GM18909 (cell line): ENCODE results near the gene EHD4.

Experiments
- ATAC-seq: cut with Tn5 transposase; IDR thresholded peaks from one replicate; pipeline ENCODE4 v1.9.1; 2021; ENCODE audit warnings: mild to moderate bottlenecking; ENCODE audit not compliant: unreplicated experiment, poor library complexity

EHD4 gene

DNA sequence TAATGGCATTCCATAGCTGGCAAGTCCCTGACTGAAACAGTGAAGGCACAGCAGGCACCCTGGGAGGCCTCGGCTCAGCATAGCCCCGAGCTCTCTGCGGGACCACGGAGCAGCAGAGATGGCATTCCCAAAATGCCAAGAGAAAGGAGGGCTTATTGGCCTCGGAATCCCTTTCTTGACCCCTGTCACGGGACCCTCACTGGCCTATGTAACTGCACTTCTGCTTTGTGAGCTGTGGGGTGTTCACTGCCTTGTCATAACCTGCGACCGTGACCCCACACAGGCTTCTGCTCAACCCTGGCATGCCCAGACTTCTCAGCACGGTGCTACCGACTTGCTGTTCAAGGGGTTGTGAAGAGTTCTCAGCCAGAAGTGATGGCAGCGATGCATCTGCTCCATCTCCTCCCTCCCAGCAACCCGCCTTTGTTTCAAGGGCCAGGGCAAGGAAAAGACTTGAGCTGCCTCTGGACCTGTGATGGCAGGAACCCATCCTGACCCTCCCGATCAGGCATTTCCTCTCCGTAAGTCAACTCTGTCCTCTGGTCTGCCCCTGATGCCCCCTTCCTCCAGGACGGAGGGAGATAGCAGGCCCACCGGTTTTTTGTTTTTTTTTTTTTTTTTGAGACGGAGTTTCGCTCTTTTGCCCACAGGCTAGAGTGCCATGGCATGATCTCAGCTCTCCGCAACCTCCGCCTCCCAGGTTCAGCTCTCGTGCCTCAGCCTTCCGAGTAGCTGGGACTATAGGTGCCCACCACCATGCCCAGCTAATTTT lies 30.5 kb downstream of the EHD4 start:
- ATAC-seq: no peak

GRCh38 chr15:41940441-41940857 lies 31.9 kb downstream of the EHD4 start:
- ATAC-seq: no peak

DNA sequence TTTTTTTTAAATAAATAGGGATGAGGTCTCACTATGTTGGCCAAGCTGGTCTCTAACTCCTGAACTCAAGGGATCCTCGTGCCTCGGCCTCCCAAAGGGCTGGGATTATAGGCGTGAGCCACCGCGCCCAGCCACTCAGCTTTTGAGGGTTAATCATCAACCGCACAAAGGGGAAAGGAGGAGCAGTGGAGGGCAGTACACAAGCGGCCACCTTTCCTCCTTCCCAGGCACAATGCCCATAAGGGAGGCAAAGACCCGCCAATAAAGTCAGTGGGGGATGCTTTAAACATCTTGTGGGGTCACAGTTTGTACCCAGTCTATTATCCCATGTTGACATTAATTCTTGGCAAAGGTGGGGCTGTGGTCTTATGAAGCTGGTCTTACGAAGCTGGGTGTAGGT lies 32.4 kb downstream of the EHD4 start:
- no peak for ATAC-seq

DNA sequence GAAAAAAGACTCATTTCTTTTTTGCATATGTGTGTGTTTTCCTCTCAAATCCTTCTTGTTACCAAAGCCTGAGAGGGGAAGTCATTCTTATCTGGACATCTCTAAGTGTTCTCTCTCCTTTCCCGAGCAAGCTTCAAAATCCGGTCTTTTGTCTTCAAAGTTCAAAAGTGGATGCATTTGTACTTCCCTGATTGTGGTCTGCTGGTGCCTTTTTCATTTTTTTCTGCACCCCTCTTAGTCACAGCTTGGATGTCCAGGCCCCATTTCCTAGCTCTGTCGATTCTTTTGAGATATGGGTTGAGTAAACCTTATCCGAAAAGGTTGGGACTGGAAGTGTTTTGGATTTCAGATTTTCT lies 34.8 kb downstream of the EHD4 start:
- no peak for ATAC-seq

- ATAC-seq: no peak
Observed at GRCh38 chr15:41936649-41937567, 35.4 kb downstream of the EHD4 start.

DNA sequence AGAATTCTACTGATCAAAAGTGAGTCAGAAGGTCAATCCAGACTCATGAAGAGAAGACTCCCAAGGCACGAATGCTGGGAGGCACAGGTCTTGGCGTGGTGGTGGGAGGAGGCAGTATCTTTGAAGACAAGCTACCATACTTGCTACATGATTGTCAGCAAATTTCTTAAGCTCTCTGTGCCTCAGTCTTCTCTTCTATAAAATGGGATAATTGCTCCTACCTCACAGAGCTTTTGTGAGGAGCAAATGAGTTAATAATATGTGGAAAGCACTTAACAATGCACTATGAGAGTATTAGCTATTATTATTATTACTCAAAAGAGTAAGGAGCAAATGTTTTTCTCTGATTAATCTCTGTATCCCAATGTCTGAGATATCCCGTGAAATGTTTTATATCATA lies 36.2 kb downstream of the EHD4 start:
- ATAC-seq: peak; percentile 10

DNA sequence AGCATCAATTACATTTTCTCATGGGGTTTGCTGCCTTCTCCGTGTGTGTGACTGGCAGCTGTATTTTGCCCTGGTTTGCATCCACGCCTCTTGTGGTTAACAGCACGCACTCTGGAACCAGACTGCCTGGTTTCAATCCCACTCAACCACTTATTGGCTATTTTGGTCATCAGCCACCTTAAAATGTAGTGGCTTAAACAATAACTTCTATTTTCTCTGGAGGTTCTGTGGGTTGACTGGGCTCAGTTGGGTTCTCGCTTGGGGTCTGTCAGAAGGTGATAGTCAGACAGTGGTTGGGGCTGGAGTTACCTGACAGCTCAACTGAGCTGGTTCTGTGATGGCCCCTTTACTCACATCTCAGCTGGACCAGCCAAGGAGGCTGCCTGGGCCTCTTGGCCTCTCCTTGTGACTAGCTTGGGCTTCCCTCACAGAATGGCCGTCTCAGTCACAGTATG lies 36.8 kb downstream of the EHD4 start:
- ATAC-seq: peak; percentile 38

- no peak for ATAC-seq
Observed at GRCh38 chr15:41934843-41935242, 37.5 kb downstream of the EHD4 start.

DNA sequence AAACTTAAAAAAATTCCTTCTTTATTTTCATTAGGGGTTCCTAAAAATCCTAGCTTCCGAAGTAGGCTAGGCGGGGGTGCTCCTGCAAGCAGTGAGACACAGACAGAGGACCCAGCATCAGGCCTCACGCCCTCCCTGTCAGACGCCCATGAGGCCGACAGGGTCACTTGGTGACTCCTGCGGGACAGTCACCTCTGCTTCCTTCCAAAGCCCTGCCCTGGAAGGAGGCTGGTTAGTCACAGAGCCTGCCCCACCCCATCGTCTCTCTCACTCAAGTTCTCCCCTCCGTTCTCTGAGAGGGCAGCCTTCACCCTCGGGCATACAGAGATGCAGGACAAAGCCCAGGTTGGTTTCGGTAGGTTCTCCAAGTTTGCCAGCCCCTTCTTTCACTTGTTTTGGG lies 38.6 kb downstream of the EHD4 start:
- no peak for ATAC-seq

GRCh38 chr15:41933326-41933725 lies 39.0 kb downstream of the EHD4 start:
- ATAC-seq: no peak

DNA sequence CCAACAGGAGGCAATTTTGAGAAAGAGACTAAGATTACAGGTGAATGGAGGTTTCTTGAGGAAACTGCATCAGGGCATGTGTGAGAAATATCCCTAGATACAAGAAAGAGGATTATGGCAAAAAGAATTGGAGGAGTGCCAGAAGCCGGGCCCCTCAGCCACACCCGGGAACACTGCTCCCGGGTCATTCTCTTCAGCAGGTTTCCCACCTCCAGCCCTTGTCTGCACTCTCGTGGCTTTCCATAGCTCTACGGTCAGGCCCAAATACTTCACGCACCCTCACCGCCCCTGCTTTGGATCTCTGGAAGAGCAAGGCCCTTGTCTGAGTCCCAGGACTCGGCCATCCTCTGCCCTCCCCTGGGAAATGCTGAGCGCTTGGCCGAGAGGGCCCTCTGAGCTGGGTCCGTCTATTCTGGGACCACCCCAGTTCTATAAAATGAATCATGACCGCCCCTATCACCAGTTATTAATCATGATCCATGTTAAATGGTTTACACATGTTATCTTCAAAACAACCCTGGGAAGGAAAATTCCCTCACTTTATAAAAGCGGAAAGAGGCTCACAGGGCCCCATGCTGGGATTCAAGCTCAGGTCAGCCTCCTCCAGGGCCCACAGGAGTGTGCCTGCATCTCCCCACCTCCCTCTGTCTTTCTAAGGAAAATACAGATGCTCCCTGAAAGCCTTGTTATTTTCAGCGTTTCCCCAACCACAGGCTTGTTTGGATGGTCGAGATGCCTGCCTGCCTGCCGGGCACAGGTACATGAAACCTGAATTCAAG lies 39.7 kb downstream of the EHD4 start:
- no peak for ATAC-seq

DNA sequence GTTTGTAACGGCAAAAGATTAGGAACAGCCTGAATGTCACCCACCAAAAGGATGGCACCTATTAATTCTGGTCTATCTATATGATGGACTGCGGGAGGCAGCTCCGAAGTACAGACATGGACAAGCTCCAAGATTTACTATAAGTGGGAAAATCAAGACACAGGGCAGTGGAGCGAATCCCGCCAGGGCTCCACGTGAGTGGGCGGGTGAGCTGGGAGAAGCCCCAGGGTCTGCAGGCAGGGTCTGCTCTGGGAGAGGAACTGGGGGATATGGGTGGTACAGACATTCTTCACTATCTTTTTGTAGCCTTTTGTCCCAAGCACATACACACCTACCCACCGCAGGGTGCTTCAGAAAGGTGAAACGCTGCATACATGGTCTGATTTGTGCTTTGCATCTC lies 40.3 kb downstream of the EHD4 start:
- no peak for ATAC-seq

GRCh38 chr15:41930867-41931222 lies 41.5 kb downstream of the EHD4 start:
- no peak for ATAC-seq

DNA sequence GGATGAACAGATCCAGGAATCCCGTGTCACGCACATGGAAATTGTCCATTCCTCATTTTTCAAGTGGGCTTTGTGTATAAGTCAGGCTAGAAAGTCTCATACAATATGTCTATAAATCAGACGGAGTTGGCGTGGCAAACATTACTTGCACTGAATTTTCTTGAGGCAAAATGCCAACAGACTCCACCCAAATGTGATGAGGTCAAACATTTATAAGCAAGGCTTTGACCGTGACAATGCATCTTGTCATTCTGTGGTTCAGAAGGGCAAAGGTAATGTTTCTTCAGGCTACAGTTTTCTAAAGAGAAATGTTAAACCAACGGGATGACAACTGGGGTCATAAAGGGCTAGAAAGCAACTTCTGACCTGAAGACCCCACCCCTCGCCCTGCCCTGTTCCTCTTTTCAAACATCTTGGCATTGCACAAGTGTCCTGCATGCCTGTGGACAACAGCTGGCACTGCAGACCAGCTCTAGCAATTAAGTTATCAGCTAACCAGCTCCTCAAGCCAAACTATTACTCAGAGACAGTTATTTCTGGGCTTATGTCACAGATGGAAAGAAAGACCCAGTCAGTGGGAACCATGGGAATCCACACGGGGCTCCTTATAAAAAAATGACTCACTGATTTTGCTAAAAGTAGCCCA lies 42.0 kb downstream of the EHD4 start:
- no peak for ATAC-seq

DNA sequence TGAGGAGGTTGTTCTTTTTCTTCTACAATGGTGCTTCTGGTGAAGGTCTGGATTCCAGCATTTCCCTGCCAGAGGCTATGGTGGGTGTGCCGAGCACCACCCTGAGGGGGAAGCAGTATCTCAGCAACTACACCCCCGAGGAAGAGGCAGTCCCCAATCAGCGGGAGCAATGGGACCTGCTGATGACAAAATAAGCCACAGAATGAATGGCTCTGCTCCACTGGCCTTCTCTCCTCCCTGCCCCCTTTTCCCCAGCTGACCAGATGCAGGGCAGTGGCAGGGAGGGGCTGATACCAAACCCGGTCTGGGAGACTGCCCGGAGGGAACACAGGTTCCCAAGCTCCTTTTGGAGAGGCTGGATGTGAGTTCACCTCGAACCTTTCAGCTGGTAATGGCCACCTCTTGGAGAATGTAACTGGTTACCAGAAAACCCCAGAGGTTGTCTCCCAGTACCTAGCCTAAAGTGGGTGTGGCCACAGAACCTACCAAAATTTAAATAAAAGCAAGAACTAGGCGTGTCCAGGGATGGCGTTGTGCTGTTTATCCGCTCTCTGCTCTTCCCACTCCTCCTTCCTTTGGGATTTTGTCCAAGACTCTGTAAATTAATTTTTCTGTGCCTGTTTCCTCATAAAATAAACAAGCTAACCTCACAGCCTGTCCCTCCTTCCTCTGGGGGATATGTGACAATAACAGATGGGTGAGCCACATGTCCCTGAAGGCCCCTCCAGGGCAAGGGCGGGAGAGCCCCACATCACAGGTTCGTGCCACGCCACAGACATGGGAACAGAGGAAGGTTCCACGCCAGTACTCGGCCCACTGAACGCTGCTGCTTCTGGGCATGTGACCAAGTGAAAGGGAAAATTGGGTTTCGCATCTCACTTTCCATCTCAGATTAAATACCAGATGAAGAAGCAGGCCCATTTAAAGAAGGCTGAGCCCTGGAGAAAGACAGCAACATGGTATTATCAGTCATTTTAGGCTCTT lies 43.4 kb downstream of the EHD4 start:
- ATAC-seq: peak; percentile 77

DNA sequence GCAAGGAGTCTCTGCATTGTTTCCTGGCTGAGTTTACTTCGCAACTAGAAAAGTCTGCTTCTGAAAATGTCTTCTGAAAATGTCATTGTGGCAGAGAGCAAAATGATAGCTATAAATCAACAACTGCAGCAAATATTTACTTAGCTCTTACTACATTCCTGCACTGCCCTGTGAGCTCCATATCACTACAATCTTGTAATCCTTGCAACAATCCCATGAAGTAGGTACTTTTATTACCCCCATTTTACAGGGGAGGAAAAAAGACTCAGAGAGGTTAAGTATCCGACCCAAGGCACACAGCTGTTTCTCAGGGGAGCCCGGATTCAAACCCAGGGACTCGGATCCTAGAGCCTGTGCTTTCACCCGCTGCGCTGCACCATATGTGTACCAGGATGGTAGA lies 44.3 kb downstream of the EHD4 start:
- no peak for ATAC-seq

DNA sequence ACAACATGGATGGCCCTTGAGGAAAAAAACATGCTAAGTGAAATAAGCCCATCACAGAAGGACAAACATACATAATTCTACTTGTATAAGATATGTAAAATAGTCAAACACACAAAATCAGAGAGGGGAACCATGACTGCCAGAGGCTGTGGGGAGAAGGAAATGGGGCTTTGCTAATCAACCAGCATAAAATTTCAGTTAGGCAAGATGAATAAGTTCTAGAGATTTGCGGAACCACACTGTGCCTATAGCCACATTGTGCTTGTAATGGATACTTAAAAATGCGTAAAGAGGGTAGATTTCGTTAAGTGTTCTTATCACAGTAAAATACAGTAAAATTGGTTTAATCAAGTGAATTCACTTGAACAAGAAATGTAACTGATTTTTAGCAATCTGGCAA lies 44.8 kb downstream of the EHD4 start:
- ATAC-seq: no peak

DNA sequence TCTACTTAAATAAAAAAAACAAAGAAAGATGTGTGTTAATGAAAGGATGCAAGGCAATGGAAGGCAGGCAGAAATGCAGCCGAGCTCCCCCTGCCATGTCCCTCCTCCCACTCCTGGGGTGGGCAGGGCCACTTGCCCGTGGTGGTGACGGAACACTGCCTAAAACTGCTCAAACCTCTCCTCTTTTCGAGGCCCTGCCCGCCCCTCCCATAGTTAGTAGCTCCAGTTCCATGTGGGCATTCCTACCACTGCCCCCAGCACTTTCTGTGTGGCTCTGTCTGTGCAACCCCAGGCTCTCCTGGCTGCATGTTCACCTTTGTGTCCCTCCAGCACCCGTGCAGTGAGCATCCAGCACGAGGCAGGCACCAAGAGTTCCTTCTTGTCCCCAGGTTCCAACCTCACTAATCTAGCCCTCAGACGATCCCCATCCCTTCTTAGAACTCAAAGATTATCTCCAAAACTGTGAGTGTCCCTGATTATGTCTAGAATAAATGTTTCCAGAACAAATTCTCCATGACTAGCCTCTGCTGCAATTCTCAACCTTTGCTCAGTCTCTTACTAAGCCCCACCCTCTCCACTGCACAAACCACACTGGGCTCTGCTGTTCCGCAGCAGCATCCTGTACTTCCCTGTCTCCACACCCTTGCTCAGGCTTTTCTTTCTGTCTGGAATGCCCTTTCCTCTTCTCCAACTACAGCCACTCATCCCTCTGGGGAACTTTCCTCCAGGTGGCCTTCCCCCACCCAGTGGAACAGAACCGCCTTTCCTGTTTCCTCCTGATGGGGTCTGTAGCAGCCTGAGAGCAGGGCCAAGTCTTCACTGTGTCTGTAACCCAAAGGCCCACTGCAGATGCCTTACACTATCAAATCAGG lies 45.9 kb downstream of the EHD4 start:
- no peak for ATAC-seq
